ENCODE results near the gene MYO9B.
"Not testable (repeated sequence)": the region's sequence is repeated elsewhere in the genome, so short reads cannot be mapped to it uniquely, and the experiment has no call there.

MYO9B gene

GRCh38 chr19:17183271-17183761 lies 107.7 kb downstream of the MYO9B start:
- DNase-seq = peak; percentile 49

- peak; percentile 46 for DNase-seq
Observed at GRCh38 chr19:17183858-17184321, 108.3 kb downstream of the MYO9B start.

- peak; percentile 76 for DNase-seq
Observed at GRCh38 chr19:17184371-17184841, 108.8 kb downstream of the MYO9B start.

GRCh38 chr19:17185590-17185989 lies 110.0 kb downstream of the MYO9B start:
- no peak for DNase-seq

- not testable (repeated sequence) for DNase-seq
Observed at GRCh38 chr19:17191736-17192135, 116.2 kb downstream of the MYO9B start.

GRCh38 chr19:17192751-17193150 lies 117.2 kb downstream of the MYO9B start:
- no peak for DNase-seq

GRCh38 chr19:17194608-17195007 lies 119.0 kb downstream of the MYO9B start:
- no peak for DNase-seq

- no peak for DNase-seq
Observed at GRCh38 chr19:17195106-17195505, 119.5 kb downstream of the MYO9B start.

- DNase-seq = no peak
Observed at GRCh38 chr19:17196610-17197009, 121.0 kb downstream of the MYO9B start.

- DNase-seq = no peak
Observed at GRCh38 chr19:17197666-17198065, 122.1 kb downstream of the MYO9B start.

GRCh38 chr19:17200408-17201079 lies 125.0 kb downstream of the MYO9B start:
- DNase-seq = no peak

- DNase-seq = no peak
Observed at GRCh38 chr19:17202249-17202648, 126.7 kb downstream of the MYO9B start.

- DNase-seq = no peak
Observed at GRCh38 chr19:17202713-17203112, 127.1 kb downstream of the MYO9B start.

GRCh38 chr19:17205237-17206140 lies 129.9 kb downstream of the MYO9B start:
- peak; percentile 78 for DNase-seq

- DNase-seq = no peak
Observed at GRCh38 chr19:17206736-17207581, 131.4 kb downstream of the MYO9B start.

- DNase-seq = peak; percentile 25
Observed at GRCh38 chr19:17209126-17210036, 133.8 kb downstream of the MYO9B start.

GRCh38 chr19:17210296-17210695 lies 134.7 kb downstream of the MYO9B start:
- DNase-seq = no peak

GRCh38 chr19:17211547-17212446 lies 136.2 kb downstream of the MYO9B start:
- DNase-seq = no peak

- DNase-seq = no peak
Observed at GRCh38 chr19:17213334-17213733, 137.8 kb downstream of the MYO9B start.

- no peak for DNase-seq
Observed at GRCh38 chr19:17214508-17215126, 139.0 kb downstream of the MYO9B start.

All from CD4-positive, alpha-beta T cell treated with Interleukin-17A for 4 hours (primary cell).